A172 (cell line): ENCODE data around the gene TNIK. TPM values are rescaled to one million over a fixed set of nuclear protein-coding genes. Genes with fewer than 3 reads are reported as not detected.
A peak's percentile ranks its signal among the peaks of the same experiment; 100 is the strongest.

Experiments
- DNase-seq: peaks from one replicate; pipeline ENCODE4 v3.0.0-alpha.2; 2015; ENCODE audit warnings: low spot score
- total RNA-seq: library from RNA; depleted of rRNA; stranded (reverse); fragments of >200 nt; shearing (Covaris generic); gene quantifications from 2 replicates; pipeline ENCODE4 v1.2.3, GENCODE V29; 2014

The TNIK gene
- total RNA-seq, 1 experiment from 2014 or later = 17.8 TPM

- DNase-seq = no peak
Measured at GRCh38 chr3:171340434-171340833, 119.8 kb downstream of the TNIK start.

GRCh38 chr3:171339598-171339997, 120.6 kb downstream of the TNIK start:
- no peak for DNase-seq

DNA sequence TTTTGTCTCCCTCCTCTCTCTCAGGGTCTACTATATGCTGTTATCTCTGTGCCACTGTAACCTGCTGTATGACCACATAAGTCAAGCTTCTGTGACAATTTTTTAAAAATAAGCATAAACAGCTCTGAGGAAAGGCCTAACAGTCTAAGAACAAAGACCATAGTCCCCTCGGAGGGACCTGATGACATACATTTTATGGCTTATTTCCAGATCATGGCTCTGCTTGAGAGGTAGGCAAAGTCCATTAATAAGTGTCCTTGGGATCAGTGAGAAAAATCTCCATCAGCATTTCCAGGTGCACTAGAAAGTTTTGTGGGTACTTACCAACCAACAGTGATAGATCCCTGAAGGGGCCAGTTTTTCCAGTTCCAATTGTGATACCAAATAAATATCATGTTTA, 123.8 kb downstream of the TNIK start:
- DNase-seq = no peak

DNA sequence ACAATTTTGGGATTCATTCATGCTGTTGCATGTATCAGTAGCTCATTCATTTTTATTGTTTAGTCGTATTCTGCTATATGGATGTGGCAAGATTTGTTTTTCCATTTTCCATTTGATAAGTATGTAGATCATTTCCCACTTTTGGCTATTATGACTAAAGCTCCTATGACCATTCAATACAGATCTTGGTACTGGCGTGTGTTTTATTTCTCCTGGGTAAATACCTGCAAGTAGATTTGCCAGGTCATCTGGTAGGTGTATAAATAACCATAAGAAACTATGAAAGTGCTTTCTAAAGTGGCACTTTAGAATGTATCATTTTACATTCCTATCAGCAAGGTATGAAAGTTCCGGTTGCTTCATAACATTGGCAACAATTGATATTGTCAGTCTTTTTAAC, 124.6 kb downstream of the TNIK start:
- DNase-seq = no peak

DNA sequence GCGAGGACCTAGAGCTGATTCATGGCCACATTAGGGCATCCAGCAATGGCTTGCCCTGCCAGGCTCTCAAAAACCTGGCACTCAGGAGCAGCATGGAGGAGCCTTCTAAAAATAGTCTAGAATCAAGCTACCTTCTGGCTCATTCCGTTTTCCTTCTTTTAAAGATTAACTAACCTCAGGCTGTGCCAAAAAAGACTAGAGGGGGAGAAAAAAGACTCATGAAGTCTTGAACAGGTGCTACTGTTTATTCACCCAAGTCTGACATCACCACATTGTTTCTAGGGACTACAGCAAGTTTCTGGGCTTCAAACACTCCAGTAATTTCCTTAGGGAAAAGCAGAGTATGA, 125.8 kb downstream of the TNIK start:
- no peak for DNase-seq

- no peak for DNase-seq
Measured at GRCh38 chr3:171333784-171334464, 126.3 kb downstream of the TNIK start.

GRCh38 chr3:171330938-171331337, 129.3 kb downstream of the TNIK start:
- no peak for DNase-seq

- DNase-seq = no peak
Measured at GRCh38 chr3:171329746-171330145, 130.5 kb downstream of the TNIK start.

- DNase-seq = peak; percentile 70
Measured at GRCh38 chr3:171328419-171329082, 131.7 kb downstream of the TNIK start.

GRCh38 chr3:171327441-171328174, 132.6 kb downstream of the TNIK start:
- no peak for DNase-seq

- no peak for DNase-seq
Measured at GRCh38 chr3:171326717-171327440, 133.3 kb downstream of the TNIK start.

- no peak for DNase-seq
Measured at GRCh38 chr3:171323938-171324536, 136.2 kb downstream of the TNIK start.

DNA sequence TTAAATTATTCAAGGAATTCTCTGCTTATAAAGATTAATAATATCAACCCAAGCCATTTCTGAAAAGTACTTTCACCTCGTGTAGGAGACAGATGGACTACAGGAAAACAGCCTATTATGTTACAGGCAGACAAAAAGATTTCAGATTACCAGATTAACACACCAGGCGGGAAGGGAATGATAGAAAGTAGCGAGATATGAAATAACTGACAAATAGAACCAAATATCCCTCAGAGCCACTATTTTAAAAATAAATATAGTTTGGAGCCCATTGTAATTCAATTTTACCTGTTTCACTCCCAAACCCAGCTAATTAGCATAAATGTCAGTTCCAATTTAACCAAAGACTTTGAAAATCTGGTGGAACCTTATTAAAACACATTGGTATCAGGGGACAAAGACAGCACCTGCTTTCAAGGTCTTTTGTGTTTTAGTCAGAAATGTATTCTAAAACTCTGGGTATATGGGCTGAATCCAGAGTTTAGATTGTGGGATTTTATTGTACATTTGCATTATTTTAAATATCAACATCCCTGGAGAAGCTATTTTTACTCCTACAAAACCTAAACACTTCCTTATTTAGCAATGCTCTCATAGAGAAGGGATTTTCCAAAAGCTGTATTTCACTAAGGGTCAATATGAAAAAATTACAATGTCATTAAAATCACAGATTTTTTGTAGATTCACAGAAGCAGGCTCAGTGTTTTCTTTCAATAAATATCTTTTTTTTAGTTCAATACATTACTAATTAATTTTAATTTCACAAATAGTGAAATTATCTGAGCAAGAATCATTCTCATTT, 138.4 kb downstream of the TNIK start:
- DNase-seq = no peak

GRCh38 chr3:171320750-171321558, 139.3 kb downstream of the TNIK start:
- no peak for DNase-seq

GRCh38 chr3:171317171-171317570, 143.0 kb downstream of the TNIK start:
- DNase-seq = peak; percentile 18

GRCh38 chr3:171315919-171316318, 144.3 kb downstream of the TNIK start:
- DNase-seq = no peak

DNA sequence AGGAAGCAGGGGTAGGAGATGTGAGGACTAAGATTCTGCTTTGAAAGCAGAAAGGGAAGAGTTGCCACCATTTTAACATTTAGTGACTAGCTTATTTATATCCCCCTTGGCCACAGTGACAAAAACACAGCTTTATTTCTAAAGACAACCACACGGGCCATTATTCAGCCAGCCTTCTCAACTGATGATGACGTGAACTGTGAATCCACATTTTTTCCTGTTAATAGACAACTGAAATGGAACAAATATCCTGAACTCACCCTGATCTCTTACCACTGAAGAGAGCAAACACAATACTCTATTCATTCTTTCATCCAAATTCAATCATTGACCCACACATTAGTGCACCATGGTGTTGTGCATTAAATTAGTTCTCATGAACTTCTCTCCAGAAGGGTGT, 145.1 kb downstream of the TNIK start:
- no peak for DNase-seq

DNA sequence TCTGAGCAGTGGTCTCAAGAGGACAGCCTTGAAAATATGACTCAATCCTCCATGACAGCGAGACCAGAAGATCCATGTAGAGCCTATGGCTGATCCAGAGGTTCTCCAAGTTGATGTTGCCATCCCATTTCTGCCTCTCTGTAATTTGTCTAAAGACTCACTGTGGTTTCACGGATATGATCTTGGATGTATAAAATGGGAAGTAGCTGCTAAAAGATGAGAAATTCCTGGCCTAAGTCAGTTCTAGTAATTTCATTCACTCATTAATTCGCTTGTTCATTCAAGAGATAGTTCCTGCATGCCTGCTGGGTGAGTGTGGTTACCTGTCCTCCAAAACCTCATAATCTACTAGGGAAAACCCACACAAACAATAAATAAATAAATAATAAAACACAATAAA, 145.9 kb downstream of the TNIK start:
- no peak for DNase-seq

DNA sequence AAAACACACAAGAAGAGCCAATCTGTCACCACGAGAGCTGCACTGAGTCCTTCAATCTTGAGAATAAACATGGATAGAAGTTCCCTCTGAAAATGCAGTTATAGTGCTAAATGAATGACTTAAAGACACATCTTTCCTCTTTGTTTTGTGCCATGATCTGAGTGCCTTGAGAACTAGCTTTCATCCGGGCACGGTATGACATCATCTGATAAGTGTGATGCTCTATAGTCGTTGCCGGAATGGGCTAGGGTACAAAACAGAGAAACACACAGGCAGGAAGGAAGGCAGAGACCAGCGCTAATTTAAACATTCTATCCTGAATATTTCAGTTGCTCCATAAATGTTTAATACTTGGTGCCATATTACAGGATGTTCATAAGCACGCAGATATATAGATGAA, 146.5 kb downstream of the TNIK start:
- no peak for DNase-seq

- no peak for DNase-seq
Measured at GRCh38 chr3:171312741-171313140, 147.5 kb downstream of the TNIK start.
